HG03565 (cell line): ENCODE measurements around the gene NUB1.

Experiments used
- ATAC-seq: cut with Tn5 transposase; IDR thresholded peaks from one replicate; pipeline ENCODE4 v1.9.1; 2021; ENCODE audit warnings: mild to moderate bottlenecking, moderate library complexity; ENCODE audit not compliant: unreplicated experiment

Gene NUB1

DNA sequence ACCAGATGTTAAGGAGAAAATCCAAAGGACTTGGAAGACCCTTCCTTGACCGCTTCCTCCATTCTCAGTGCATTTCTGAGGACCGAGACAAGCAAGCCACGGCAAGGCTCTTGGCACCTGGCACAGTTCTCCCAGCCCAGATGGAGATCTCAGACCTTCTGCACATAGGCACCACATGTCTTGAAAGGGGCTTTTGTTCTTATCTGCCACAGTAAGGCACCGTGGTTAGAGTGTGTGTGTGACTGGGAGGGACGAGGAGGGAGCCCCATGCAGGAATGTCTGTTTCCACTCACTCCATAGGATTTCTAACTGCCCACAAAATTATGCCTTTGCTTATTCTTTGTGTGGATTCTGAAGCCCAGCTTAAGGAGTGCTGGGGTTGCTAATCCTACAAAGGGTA, 78.5 kb downstream of the NUB1 start:
- ATAC-seq, result no peak

DNA sequence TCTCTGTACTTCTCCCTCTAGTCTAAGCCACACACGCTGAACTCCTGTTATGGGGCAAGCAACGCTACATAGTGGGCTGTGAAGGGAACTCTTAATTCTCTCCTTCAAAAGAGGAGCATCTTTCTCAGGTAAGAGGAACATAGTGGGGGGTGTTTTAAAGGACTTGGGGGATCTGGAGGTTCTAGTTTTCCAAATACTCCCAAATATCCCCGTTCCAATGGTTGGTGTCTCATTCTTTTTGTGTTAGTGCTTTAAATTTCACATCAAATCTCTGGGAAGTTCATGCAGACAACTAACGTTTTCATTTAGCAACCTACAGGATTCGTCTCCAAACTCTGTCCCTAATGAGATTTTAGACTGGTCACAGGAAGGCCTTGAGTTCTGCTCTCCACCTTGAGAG, 80.6 kb downstream of the NUB1 start:
- no peak for ATAC-seq

DNA sequence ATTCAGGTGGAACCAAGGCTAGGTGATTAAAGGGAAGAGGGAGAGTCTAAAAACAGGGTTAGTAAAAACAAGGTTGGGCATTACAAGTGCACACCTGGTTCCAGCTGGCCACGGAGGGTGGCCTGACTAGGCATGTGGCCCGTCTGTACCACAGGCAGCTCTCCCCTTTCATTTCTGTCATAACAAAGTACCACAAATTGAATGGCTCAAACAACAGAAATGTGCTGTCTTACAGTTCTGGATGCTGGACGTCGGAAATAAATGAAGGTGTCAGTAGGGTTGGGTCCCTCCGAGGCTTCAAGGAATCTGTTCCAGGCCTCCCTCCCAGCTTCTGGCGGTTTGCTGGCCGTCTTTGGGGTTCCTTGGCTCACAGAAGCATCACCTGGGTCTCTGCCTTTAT, 81.6 kb downstream of the NUB1 start:
- ATAC-seq, result no peak

DNA sequence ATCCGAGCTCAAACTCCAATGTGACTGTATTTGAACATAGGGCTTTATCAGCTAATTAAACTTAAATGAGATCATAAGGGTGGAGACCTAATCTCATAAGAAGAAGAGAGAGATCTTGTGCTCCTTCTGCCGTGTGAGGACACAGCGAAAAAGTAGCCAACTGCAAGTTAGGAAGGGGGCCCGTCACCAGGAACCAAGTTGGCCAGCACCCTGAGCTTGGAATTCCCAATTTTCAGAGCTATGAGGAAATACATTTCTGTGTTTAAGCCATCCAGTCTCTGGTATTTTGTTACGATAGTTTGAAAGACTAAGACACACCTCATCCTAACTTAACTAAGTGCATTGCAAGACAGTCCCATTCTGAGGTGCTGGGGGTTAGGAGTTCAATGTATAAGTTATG, 82.3 kb downstream of the NUB1 start:
- ATAC-seq, result no peak

DNA sequence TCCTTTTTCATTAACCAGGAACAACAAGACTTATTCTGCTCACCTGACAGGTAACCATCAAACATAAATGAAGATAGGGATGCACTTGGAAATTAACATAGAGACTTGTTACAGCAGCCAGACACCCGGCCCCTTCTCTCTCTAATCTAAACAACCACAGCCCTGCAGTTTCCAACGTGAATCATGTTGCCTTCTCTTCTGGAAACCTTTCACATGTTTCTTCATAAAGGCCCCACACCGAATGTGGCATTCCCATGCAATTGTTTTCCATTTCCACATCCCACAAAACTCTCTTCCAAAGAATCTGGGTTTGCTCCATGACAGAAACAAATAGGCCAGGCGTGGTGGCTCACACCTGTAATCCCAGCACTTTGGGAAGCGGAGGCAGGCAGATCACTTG, 83.2 kb downstream of the NUB1 start:
- ATAC-seq, result no peak

DNA sequence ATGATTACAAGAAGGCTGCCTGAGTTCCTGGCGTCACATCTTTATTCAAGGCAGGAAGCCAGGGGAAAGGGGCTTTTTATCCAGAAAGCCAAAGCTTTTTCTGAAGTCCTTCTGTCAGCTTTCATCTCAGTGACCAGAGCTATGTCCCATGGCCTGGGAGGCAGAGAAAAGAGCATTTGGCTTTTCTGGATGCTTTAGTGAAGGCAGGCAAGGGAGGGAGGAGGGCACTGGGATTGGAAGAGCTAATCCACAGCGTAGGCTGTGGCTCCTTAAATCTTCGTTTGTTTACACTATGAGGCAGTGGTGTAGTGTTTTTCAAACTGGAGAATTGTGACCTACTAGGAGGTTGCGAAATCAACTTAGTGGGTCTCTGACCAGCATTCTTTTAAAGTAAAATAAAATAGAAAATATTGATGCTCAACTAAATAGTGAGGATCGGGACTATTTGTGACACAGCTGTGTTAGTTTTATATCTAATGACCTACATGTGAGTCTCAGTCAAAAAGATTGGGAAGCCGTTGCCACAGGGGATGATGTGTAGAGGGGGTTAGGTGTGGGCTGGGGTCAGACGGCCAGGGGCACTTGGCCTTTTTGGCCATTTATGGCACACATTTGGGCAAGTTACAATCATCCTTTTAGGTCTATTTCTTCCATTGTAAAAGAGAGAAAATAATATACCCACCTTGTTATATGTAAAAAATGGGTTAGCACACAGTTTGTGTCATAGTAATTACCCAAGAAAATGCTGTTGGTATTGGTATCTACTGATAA, 84.2 kb downstream of the NUB1 start:
- ATAC-seq, result no peak

DNA sequence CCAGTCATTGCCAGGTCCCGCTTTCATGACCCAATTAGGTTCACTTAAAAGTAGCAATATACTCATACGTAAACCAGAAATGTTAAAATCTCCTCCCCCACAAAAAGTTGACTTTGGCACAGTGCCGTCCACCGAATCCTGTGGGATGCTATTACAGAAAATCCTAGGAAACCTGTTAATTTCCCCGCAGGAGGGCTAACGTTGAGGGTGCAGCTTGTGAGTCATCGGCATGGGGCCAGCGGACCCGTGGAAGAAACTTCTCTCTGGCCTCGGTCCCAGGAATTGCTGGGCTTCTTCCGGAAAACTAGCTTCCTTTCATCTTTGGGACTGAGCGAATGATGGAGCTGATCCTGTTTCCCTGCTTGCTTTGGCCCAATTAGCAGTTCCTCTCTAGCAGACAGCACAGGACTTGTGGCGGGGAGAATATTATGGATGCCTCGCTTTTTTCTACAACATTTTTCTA, 84.9 kb downstream of the NUB1 start:
- ATAC-seq, result no peak

DNA sequence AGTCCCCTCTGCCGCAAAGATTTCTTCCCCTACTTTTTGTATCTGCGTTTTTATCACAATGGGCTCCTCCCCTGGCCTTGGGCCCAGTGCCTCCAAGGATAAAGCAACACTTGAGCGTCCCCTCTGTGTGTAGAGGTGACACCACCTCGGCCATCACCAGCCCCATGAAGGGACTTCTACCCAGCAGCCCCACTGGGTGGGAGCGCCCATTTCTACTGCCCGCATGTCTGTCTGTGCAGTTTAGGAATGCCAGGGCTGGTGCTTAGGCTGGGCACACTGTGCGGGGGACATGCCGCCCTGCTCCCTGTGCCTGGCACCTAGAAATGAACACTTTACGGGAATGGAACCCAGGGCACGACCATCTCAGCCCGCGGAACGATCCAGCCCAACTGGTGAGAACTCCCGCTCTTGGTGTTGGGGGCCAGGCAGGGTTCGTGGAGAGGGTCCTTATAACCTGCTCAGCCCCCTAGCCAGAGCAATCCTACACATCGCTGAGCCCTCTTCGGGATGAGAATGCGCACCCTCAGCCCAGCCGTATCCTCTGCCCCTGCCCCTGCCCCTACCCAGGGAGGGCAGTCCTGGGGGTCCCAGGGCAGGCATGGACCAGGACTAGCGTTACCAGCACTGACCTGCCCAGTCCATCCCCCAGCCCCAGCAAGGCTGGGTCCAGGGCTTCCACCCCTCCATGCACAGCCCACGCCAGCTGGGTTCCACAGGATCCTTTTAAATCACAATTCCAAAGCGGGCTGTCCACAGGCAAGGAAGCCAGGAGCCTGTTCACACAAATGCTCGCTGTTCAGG, 85.5 kb downstream of the NUB1 start:
- ATAC-seq, result no peak

DNA sequence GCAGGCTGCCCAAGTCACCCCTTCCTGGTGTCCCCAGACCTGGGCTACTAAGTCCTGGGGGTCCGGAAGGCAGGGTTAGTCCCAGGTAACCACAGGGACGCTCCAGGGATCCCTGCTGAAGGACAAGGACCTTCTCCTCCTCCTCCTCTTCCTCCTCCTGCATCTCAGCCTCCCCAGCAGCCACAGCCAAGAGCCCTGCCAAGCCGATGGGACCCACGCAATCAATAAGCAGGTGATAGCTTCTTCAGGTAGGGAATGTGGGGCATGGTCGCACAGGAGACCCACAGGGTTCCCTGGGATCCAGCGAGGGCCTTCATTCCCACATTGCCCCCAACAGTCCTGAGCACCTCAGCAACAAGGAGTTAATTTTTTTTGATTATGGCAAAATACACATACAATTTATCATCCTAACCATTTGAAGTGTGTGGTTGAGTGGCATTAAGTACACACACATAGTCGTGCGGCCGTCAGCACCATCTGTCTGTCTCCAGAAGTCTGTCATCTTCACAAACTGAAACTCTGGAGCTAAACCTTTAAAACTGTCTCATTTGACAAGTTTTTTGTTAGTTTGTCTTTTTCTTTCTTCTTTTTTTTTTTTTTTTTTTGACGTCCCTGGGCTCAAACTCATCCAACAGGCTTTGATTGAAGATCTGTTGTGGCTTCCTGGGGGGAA, 86.2 kb downstream of the NUB1 start:
- no peak for ATAC-seq
